Gastroesophageal sphincter (tissue), 4 donors: ENCODE data around the gene ACTL7A. TPM values are rescaled to one million over a fixed set of nuclear protein-coding genes. Genes with fewer than 3 reads are reported as not detected.

ENCODE experiments used
- ATAC-seq: fragments of 150-250 bp; one replicate; pipeline ENCODE4 v1.9.1; 2016; ENCODE audit warnings: mild to moderate bottlenecking, moderate library complexity
- H3K27ac ChIP-seq, 4 donors: fragments of 200-600 bp; sonication (generic) in 3 of 4; 1 replicate in 3 of 4; 2 replicates in 1 of 4; pipeline ENCODE4 v1.5.1; 2016 to 2019
- H3K27me3 ChIP-seq: fragments of 200-600 bp; sonication (generic); one replicate; pipeline ENCODE4 v1.5.1; 2019
- H3K36me3 ChIP-seq, 2 donors: fragments of 200-600 bp; sonication (generic); one replicate each; pipeline ENCODE4 v1.5.1; 2019; ENCODE audit warnings: control low read depth in 1 of 2
- H3K4me1 ChIP-seq, 3 donors: fragments of 200-600 bp; sonication (generic); 1 replicate in 2 of 3; 2 replicates in 1 of 3; pipeline ENCODE4 v1.5.1; 2016 to 2019; ENCODE audit warnings: control low read depth in 2 of 3
- H3K4me3 ChIP-seq, 2 donors: fragments of 200-600 bp; sonication (generic); one replicate each; pipeline ENCODE4 v1.5.1; 2019; ENCODE audit warnings: mild to moderate bottlenecking in 1 of 2, moderate library complexity in 1 of 2
- H3K9me3 ChIP-seq, 3 donors: fragments of 200-600 bp; sonication (generic); one replicate each; pipeline ENCODE4 v1.5.1; 2017 to 2019; ENCODE audit warnings: control low read depth in 2 of 3
- EP300 ChIP-seq: sonication (generic); formaldehyde crosslinking; IDR thresholded peaks from one replicate; pipeline ENCODE4 v1.6.1; 2017; ENCODE audit warnings: antibody characterized with exemption, mild to moderate bottlenecking
- POLR2A ChIP-seq, 2 donors: fragments of 450-650 bp; IDR thresholded peaks; one replicate each; pipeline ENCODE4 v1.6.1; 2017; ENCODE audit warnings: antibody characterized with exemption in 2 of 2, mild to moderate bottlenecking in 2 of 2, moderate library complexity in 1 of 2
- POLR2AphosphoS5 ChIP-seq: sonication (generic); formaldehyde crosslinking; IDR thresholded peaks from one replicate; pipeline ENCODE4 v1.6.1; 2017; ENCODE audit warnings: antibody characterized with exemption
- WGBS, 2 donors: methylation state at CpG; one replicate each; pipeline ENCODE4 v1.1.5; 2018; ENCODE audit warnings: low coverage in 1 of 2; 5-methylcytosine and 5-hydroxymethylcytosine counted together
- total RNA-seq, 4 donors: library from RNA; depleted of rRNA; stranded (reverse); fragments of >200 nt; gene quantifications; one replicate each; pipeline ENCODE4 v1.1.0, GENCODE V29; 2016
- TF ChIP-seq, protein P1 (sequence below), 4 experiments: fragments of 200-600 bp in 2 of 4; fragments of 450-650 bp in 2 of 4; sonication (generic) in 1 of 4; IDR thresholded peaks; one replicate each; pipeline ENCODE4 v1.5.1; 2017 to 2019; ENCODE audit warnings: antibody characterized with exemption in 4 of 4, mild to moderate bottlenecking in 2 of 4, moderate library complexity in 2 of 4

The ACTL7A gene
- total RNA-seq, 4 donors from 2014 or later = not detected

DNA sequence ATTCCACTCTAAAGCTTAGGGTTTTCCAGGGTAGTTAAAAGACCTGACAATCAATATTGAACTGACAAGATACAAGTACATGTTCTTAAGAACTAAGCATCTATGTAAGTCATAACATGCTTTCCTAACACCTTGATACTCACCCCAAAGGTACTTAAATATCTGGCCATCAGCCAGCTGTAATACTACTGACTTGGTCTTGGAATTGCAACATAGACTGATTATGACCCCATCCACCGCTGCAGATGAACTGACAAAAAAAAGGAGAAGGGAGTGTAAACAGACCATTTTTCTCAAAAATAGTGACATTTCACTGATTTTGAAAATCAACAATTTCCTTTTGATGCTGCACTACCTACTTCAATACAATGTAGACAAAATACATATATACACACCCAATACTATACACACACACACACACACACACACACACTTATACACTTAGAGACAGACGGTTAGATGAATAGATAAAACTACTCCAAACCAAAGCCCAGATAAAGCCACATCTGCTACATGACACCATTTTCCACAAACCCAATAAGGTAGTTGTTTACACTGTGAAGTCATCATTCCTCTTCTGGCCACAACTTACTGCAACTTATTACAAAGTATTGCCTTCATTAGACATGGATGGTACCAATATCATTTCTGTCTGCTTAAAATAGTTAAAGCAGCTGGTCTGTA is 41.5 kb downstream of the ACTL7A start:
- H3K4me1 ChIP-seq = no peaks in the 10 kb centered on the region
- H3K9me3 ChIP-seq = no peaks in the 10 kb centered on the region
- H3K4me3 ChIP-seq = no peak overlapping the region
- TF ChIP-seq, protein P1, sequence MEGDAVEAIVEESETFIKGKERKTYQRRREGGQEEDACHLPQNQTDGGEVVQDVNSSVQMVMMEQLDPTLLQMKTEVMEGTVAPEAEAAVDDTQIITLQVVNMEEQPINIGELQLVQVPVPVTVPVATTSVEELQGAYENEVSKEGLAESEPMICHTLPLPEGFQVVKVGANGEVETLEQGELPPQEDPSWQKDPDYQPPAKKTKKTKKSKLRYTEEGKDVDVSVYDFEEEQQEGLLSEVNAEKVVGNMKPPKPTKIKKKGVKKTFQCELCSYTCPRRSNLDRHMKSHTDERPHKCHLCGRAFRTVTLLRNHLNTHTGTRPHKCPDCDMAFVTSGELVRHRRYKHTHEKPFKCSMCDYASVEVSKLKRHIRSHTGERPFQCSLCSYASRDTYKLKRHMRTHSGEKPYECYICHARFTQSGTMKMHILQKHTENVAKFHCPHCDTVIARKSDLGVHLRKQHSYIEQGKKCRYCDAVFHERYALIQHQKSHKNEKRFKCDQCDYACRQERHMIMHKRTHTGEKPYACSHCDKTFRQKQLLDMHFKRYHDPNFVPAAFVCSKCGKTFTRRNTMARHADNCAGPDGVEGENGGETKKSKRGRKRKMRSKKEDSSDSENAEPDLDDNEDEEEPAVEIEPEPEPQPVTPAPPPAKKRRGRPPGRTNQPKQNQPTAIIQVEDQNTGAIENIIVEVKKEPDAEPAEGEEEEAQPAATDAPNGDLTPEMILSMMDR (IDR thresholded peaks at IDR 0.05) = no peak
- TF ChIP-seq POLR2A (IDR thresholded peaks at IDR 0.05) (no peak), EP300 (no peak), POLR2AphosphoS5 (no peak)
- peaks cover 6 to 100% of the 10 kb centered on the region in 2 donors for H3K36me3 ChIP-seq
- H3K27ac ChIP-seq = no peak overlapping the region
- no peak for ATAC-seq
- H3K27me3 ChIP-seq = no peaks in the 10 kb centered on the region
- WGBS, 2 donors = 66 to 88% methylated on average over 2 of the region's 2 CpGs

DNA sequence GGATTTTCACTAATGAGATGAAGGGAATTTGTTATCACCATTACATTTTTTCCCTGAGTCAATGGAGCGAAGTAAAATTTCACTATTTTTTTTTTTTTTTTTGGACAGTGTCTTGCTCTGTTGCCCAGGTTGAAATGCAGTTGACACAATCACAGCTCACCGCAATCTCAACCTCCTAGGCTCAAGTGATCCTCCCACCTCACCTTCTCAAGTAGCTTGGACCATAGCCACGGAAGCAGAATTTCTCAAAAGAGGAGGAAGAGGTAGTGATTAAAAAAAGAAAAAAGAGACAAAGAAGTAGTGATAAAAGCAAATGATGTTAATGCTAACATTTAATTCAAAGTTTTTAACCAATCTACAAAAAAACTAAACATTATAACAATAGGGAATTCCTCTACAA is 42.1 kb downstream of the ACTL7A start:
- 100% methylated on average over 1 to 2 of the region's 3 CpGs for WGBS, 2 donors
- ATAC-seq = no peak
- Histone ChIP-seq H3K9me3 (no peaks in the 10 kb centered on the region), H3K36me3 (peaks cover 6 to 100% of the 10 kb centered on the region in 2 donors), H3K4me3 (no peak overlapping the region), H3K27me3 (no peaks in the 10 kb centered on the region), H3K27ac (no peak overlapping the region), H3K4me1 (no peaks in the 10 kb centered on the region)
- TF ChIP-seq POLR2AphosphoS5 = no peak
- TF ChIP-seq POLR2A (IDR thresholded peaks at IDR 0.05) = no peak
- TF ChIP-seq, protein P1 (IDR thresholded peaks at IDR 0.05) = no peak
- TF ChIP-seq EP300 = no peak

DNA sequence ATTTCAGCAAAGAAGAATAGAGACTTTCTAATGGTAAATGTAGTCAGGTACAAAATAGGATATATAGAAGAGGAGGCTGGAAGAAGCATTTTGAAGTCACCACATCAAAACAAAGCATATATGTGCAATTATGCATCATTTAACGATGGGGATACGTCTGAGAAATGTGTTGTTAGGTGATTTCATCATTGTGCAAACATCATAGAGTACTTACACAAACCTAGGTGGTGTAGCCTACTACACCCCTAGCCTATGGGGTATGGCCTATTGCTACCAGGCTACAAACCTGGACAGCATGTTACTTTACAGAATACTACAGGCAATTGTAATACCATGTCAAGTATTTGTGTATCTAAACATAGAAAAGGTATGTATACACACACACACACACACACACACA is 43.4 kb downstream of the ACTL7A start:
- Histone ChIP-seq H3K4me1 (no peaks in the 10 kb centered on the region), H3K4me3 (no peak overlapping the region), H3K27ac (no peak overlapping the region), H3K9me3 (no peaks in the 10 kb centered on the region), H3K27me3 (no peaks in the 10 kb centered on the region), H3K36me3 (peaks cover 6 to 100% of the 10 kb centered on the region in 2 donors)
- TF ChIP-seq EP300 (no peak), POLR2AphosphoS5 (no peak)
- no peak for ATAC-seq
- 65 to 77% methylated on average over 2 of the region's 2 CpGs for WGBS, 2 donors

DNA sequence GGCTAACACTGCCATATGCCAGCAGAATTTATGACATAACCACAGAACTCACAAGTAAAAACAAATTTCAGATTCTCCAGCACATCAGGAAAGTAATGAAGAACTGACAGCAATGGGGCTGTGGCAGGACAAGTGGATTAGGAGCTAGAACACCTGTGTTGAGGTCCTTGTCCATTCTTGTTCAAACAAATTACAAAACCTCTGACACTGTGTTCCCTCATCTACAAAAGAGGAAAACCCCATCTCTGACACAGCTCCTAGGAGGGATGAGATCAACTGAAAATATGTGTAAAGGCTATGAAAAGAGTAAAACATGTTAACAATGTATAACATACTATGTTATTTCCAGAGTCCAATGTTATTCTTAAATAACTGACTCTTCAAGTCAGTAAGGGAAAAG is 48.3 kb downstream of the ACTL7A start:
- TF ChIP-seq EP300 (no peak), POLR2AphosphoS5 (no peak), POLR2A (IDR thresholded peaks at IDR 0.05) (no peak)
- TF ChIP-seq, protein P1 (IDR thresholded peaks at IDR 0.05) = no peak
- no peaks in the 10 kb centered on the region for H3K27me3 ChIP-seq
- H3K36me3 ChIP-seq = peaks cover 6 to 99% of the 10 kb centered on the region in 2 donors
- H3K4me1 ChIP-seq = no peaks in the 10 kb centered on the region
- no peaks in the 10 kb centered on the region for H3K9me3 ChIP-seq
- no peak overlapping the region for H3K27ac ChIP-seq
- ATAC-seq = no peak
- no peak overlapping the region for H3K4me3 ChIP-seq

DNA sequence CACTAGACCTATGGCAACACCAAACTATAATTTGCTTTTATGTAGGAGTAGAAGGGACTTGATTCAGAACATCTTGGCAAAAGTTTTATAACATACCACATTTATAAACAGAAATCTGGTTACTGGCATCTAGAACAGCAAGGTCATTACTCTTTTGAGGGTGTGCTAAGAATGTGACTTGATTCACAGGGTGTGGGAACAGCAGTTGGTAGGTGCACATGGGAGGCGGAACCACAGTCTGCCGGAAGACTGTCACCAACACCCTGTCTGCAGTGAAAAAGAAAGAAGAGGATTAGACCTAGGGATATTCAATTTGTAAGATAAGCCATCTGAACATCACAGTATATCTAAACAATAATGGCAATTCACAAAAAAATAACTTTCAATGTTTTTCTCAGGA is 48.8 kb downstream of the ACTL7A start:
- TF ChIP-seq POLR2A (IDR thresholded peaks at IDR 0.05) (no peak), EP300 (no peak), POLR2AphosphoS5 (no peak)
- TF ChIP-seq, protein P1 (IDR thresholded peaks at IDR 0.05) = no peak
- Histone ChIP-seq H3K4me1 (no peaks in the 10 kb centered on the region), H3K36me3 (peaks cover 8 to 99% of the 10 kb centered on the region in 2 donors), H3K27me3 (no peaks in the 10 kb centered on the region), H3K9me3 (no peaks in the 10 kb centered on the region), H3K4me3 (no peak overlapping the region), H3K27ac (no peak overlapping the region)
- 93 to 96% methylated on average over 2 of the region's 2 CpGs for WGBS, 2 donors
- ATAC-seq = no peak
